DOHH2 (cell line): ENCODE measurements around the gene KPNB1.

ENCODE experiments used
- H3F3A ChIP-seq: fragments of 200-600 bp; sonication (generic), shearing (Covaris generic); 2 replicates; pipeline ENCODE4 v1.6.0; 2016; ENCODE audit warnings: antibody characterized with exemption, mild to moderate bottlenecking; ENCODE audit not compliant: control insufficient read depth, insufficient read depth
- H3K27ac ChIP-seq: fragments of 200-600 bp; sonication (generic); 2 replicates; pipeline ENCODE4 v1.5.1; 2014; ENCODE audit warnings: low read depth, mild to moderate bottlenecking, low read length, moderate library complexity
- H3K27me3 ChIP-seq: fragments of 200-600 bp; sonication (generic); 2 replicates; pipeline ENCODE4 v1.6.1; 2014; ENCODE audit warnings: mild to moderate bottlenecking, low read length, mixed read lengths; ENCODE audit not compliant: control insufficient read depth
- H3K36me3 ChIP-seq: fragments of 200-600 bp; sonication (generic); 2 replicates; pipeline ENCODE4 v1.6.1; 2014; ENCODE audit warnings: mild to moderate bottlenecking, low read length, moderate library complexity, mixed read lengths; ENCODE audit not compliant: control insufficient read depth
- H3K4me1 ChIP-seq: fragments of 200-600 bp; sonication (generic); 2 replicates; pipeline ENCODE4 v1.6.1; 2014; ENCODE audit warnings: mild to moderate bottlenecking, low read length, mixed read lengths; ENCODE audit not compliant: control insufficient read depth
- H3K4me2 ChIP-seq: fragments of 200-600 bp; sonication (generic); 2 replicates; pipeline ENCODE4 v1.6.0; 2014; ENCODE audit warnings: mild to moderate bottlenecking, low read length, moderate library complexity
- H3K4me3 ChIP-seq: fragments of 200-600 bp; sonication (generic); 2 replicates; pipeline ENCODE4 v1.5.1; 2014; ENCODE audit warnings: mild to moderate bottlenecking, low read length, mixed read lengths
- H3K79me2 ChIP-seq: fragments of 200-600 bp; sonication (generic); 2 replicates; pipeline ENCODE4 v1.6.1; 2014; ENCODE audit warnings: mild to moderate bottlenecking, low read length, mixed read lengths; ENCODE audit not compliant: control insufficient read depth
- H3K9me2 ChIP-seq: fragments of 200-600 bp; sonication (generic); replicated peaks from 2 replicates; pipeline ENCODE4 v1.6.1; 2014; ENCODE audit warnings: mild to moderate bottlenecking, low read length, mixed read lengths; ENCODE audit not compliant: control insufficient read depth
- H3K9me3 ChIP-seq: fragments of 200-600 bp; sonication (generic); 2 replicates; pipeline ENCODE4 v1.6.1; 2014; ENCODE audit warnings: antibody characterized with exemption, low read length, mixed read lengths; ENCODE audit not compliant: control insufficient read depth, insufficient read depth
- H4K20me1 ChIP-seq: fragments of 200-600 bp; sonication (generic); 2 replicates; pipeline ENCODE4 v1.6.0; 2014; ENCODE audit warnings: low read depth, mild to moderate bottlenecking, antibody characterized with exemption, low read length, moderate library complexity; ENCODE audit not compliant: control insufficient read depth, insufficient read depth
- EZH2phosphoT487 ChIP-seq: fragments of 200-600 bp; sonication (generic); IDR thresholded peaks from 2 replicates; pipeline ENCODE4 v1.6.1; 2017; ENCODE audit warnings: borderline replicate concordance, mild to moderate bottlenecking, antibody characterized with exemption, low read length, moderate library complexity, mixed read lengths
- TF ChIP-seq, protein P1 (sequence below): fragments of 200-600 bp; sonication (generic); IDR thresholded peaks from one replicate; pipeline ENCODE4 v1.5.1; 2014; ENCODE audit warnings: antibody characterized with exemption, mild to moderate bottlenecking, low read depth, low read length; ENCODE audit not compliant: poor library complexity, severe bottlenecking

KPNB1 gene

DNA sequence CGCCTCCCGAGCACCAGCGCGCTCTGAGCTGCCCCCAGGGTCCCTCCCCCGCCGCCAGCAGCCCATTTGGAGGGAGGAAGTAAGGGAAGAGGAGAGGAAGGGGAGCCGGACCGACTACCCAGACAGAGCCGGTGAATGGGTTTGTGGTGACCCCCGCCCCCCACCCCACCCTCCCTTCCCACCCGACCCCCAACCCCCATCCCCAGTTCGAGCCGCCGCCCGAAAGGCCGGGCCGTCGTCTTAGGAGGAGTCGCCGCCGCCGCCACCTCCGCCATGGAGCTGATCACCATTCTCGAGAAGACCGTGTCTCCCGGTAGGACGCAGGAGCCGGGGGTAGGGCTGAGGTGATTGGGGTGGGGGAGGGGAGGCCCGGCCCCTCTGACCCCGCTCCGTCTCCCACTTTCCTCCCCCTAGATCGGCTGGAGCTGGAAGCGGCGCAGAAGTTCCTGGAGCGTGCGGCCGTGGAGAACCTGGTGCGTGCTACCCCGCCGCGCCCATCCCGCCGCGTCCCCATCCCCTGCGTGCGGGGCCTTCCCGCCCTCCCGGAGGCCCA, 329 bp downstream of the KPNB1 start:
- Histone ChIP-seq H3K36me3 (peaks cover 51% of the 10 kb centered on the region), H4K20me1 (peaks cover 28% of the 10 kb centered on the region), H3K27me3 (no peaks in the 10 kb centered on the region), H3K9me2 (no peaks in the 10 kb centered on the region), H3F3A (peaks cover 13% of the 10 kb centered on the region), H3K79me2 (peaks cover 67% of the 10 kb centered on the region), H3K4me3 (peak overlapping the region; percentile 94), H3K4me1 (peaks cover 53% of the 10 kb centered on the region), H3K4me2 (peak overlapping the region; percentile 50), H3K9me3 (no peaks in the 10 kb centered on the region), H3K27ac (peak overlapping the region; percentile 92)
- TF ChIP-seq EZH2phosphoT487: no peak
- TF ChIP-seq, protein P1, sequence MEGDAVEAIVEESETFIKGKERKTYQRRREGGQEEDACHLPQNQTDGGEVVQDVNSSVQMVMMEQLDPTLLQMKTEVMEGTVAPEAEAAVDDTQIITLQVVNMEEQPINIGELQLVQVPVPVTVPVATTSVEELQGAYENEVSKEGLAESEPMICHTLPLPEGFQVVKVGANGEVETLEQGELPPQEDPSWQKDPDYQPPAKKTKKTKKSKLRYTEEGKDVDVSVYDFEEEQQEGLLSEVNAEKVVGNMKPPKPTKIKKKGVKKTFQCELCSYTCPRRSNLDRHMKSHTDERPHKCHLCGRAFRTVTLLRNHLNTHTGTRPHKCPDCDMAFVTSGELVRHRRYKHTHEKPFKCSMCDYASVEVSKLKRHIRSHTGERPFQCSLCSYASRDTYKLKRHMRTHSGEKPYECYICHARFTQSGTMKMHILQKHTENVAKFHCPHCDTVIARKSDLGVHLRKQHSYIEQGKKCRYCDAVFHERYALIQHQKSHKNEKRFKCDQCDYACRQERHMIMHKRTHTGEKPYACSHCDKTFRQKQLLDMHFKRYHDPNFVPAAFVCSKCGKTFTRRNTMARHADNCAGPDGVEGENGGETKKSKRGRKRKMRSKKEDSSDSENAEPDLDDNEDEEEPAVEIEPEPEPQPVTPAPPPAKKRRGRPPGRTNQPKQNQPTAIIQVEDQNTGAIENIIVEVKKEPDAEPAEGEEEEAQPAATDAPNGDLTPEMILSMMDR: no peak

DNA sequence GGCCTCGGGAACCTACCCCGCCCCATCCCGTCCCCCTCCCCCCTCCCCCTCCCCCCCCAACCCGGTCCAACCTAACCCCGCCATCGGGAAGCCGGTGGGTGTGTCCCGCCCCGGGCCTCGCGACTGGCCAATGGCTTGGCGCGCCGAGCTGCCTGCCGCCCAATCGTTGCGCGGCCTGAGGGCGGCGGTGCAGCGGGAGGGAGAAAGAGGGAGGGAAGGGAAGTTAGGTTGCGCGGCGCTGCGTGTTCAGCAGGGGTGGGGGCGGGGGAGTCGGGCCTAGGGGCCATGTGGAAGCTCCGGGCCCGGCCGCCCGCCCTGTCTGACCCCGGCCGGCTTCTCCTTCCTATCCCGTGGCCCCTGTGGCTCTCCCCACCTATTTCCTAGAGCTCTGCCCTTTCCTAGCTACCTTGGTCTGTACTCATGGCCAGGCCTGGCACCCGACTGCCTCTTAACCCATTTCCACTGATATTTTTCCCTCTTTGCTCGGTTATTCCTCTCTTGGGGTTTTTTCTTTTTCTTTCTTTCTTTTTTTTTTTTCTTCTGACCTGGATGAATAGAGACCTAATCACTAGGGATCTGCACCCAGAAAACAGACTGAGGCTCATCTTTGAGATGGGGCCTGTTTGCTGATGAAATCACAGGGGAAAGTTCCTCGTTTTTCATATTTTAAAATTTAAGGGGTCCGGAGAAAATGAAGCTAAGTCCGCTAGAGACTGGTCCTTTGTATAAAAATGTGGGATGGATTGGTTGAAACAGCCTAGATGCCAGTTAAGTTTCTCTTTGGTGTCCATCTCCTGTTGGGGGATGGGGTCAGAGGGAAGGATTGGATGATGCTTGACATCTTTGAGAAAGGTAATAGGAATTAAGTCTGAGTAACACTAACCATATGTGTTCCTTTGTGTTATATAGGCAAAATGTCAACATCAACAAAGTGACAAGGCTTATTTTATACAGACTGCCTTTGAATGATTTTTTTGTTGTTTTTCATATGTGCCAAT, 1.1 kb downstream of the KPNB1 start:
- peak overlapping the region; percentile 92 for H3K27ac ChIP-seq
- TF ChIP-seq, protein P1: no peak
- TF ChIP-seq EZH2phosphoT487: no peak
- peaks cover 58% of the 10 kb centered on the region for H3K36me3 ChIP-seq
- H3K9me2 ChIP-seq: no peaks in the 10 kb centered on the region
- H3K9me3 ChIP-seq: no peaks in the 10 kb centered on the region
- H3F3A ChIP-seq: peaks cover 13% of the 10 kb centered on the region
- peaks cover 75% of the 10 kb centered on the region for H3K79me2 ChIP-seq
- peaks cover 35% of the 10 kb centered on the region for H4K20me1 ChIP-seq
- H3K4me1 ChIP-seq: peaks cover 61% of the 10 kb centered on the region
- no peaks in the 10 kb centered on the region for H3K27me3 ChIP-seq
- peak overlapping the region; percentile 78 for H3K4me2 ChIP-seq
- peak overlapping the region; percentile 94 for H3K4me3 ChIP-seq

DNA sequence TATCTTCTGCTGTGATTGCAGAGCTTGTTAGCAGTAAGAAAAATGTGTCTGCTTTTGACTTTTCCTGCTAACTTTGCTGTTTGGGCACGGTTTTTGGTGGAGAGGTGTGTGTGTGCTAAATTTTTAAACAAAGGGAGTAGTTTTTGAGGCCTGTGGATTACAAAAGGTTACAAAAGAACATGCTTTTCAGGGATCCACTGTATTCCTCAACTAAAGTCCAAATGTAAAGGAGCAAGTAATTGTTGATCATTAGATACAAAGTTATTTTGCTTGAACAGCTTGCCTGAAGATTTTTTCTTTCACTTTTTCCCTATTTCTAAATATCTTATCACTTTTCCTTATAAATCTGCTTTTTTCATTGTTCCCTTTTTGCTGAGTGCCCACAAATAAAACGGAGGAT, 2.0 kb downstream of the KPNB1 start:
- peaks cover 67% of the 10 kb centered on the region for H3K36me3 ChIP-seq
- peaks cover 13% of the 10 kb centered on the region for H3F3A ChIP-seq
- H3K4me2 ChIP-seq: peak overlapping the region; percentile 78
- H3K27me3 ChIP-seq: no peaks in the 10 kb centered on the region
- no peaks in the 10 kb centered on the region for H3K9me3 ChIP-seq
- TF ChIP-seq, protein P1: no peak
- no peak for TF ChIP-seq EZH2phosphoT487
- peak overlapping the region; percentile 70 for H3K27ac ChIP-seq
- H3K4me1 ChIP-seq: peaks cover 70% of the 10 kb centered on the region
- H3K4me3 ChIP-seq: peak overlapping the region; percentile 75
- no peaks in the 10 kb centered on the region for H3K9me2 ChIP-seq
- H3K79me2 ChIP-seq: peaks cover 84% of the 10 kb centered on the region
- H4K20me1 ChIP-seq: peaks cover 37% of the 10 kb centered on the region
